ENCODE data around the gene VWA5B1. TPM values are rescaled to one million over a fixed set of nuclear protein-coding genes. Genes with fewer than 3 reads are reported as not detected.
A peak's percentile ranks its signal among the peaks of the same experiment; 100 is the strongest.

The VWA5B1 gene
- total RNA-seq, 3 donors from 2014 or later: 0.29 TPM; not detected in 2

GRCh38 chr1:20358761-20359263, 68.1 kb downstream of the VWA5B1 start:
- DNase-seq (ENCODE audit: low spot score in 2 of 2): no peak
- peak overlapping the region in 1 of 2 donors; percentile 14 for H3K27ac ChIP-seq
- H3K9me3 ChIP-seq: no peaks in the 10 kb centered on the region
- H3K4me1 ChIP-seq: peaks cover 0 to 11% of the 10 kb centered on the region in 2 donors
- no peak overlapping the region for H3K4me3 ChIP-seq
- no peaks in the 10 kb centered on the region for H3K36me3 ChIP-seq
- peaks cover 0 to 5% of the 10 kb centered on the region in 2 donors for H3K27me3 ChIP-seq
- intact Hi-C loops (cut with DNase I; ENCODE audit: low total_unique reads): no loop called here
- TF ChIP-seq CTCF (IDR thresholded peaks at IDR 0.05) (no peak), POLR2AphosphoS5 (IDR thresholded peaks at IDR 0.05) (no peak), POLR2A (IDR thresholded peaks at IDR 0.05) (no peak)

- peak in 1 of 2 donors; percentile 50 for DNase-seq (ENCODE audit: low spot score in 2 of 2)
- intact Hi-C loops (cut with DNase I; ENCODE audit: low total_unique reads): no loop called here
Measured at GRCh38 chr1:20359451-20360330, 69.0 kb downstream of the VWA5B1 start.

GRCh38 chr1:20361401-20361800, 70.7 kb downstream of the VWA5B1 start:
- H3K4me3 ChIP-seq: no peak overlapping the region
- H3K27me3 ChIP-seq: peaks cover 0 to 31% of the 10 kb centered on the region in 2 donors
- TF ChIP-seq POLR2AphosphoS5 (IDR thresholded peaks at IDR 0.05) (no peak), POLR2A (IDR thresholded peaks at IDR 0.05) (no peak), CTCF (IDR thresholded peaks at IDR 0.05) (no peak)
- no peak for DNase-seq (ENCODE audit: low spot score in 2 of 2)
- peaks cover 0 to 13% of the 10 kb centered on the region in 2 donors for H3K4me1 ChIP-seq
- no peak overlapping the region for H3K27ac ChIP-seq
- no peaks in the 10 kb centered on the region for H3K36me3 ChIP-seq
- intact Hi-C loops (cut with DNase I; ENCODE audit: low total_unique reads): no loop called here
- no peaks in the 10 kb centered on the region for H3K9me3 ChIP-seq

More at GRCh38 chr1:20359451-20360330, 69.0 kb downstream of the VWA5B1 start:
- Histone ChIP-seq H3K36me3 (no peaks in the 10 kb centered on the region), H3K27ac (peak overlapping the region in 1 of 2 donors; percentile 14), H3K27me3 (peaks cover 0 to 14% of the 10 kb centered on the region in 2 donors), H3K4me1 (peaks cover 0 to 11% of the 10 kb centered on the region in 2 donors), H3K4me3 (no peak overlapping the region), H3K9me3 (no peaks in the 10 kb centered on the region)
- TF ChIP-seq POLR2AphosphoS5 (IDR thresholded peaks at IDR 0.05) (no peak), POLR2A (IDR thresholded peaks at IDR 0.05) (no peak), CTCF (IDR thresholded peaks at IDR 0.05) (no peak)

- Histone ChIP-seq H3K27ac (no peak overlapping the region), H3K4me1 (peaks cover 0 to 14% of the 10 kb centered on the region in 2 donors), H3K36me3 (no peaks in the 10 kb centered on the region), H3K9me3 (no peaks in the 10 kb centered on the region), H3K27me3 (peaks cover 0 to 36% of the 10 kb centered on the region in 2 donors), H3K4me3 (no peak overlapping the region)
- intact Hi-C loops (cut with DNase I; ENCODE audit: low total_unique reads): no loop called here
- TF ChIP-seq POLR2A (IDR thresholded peaks at IDR 0.05): no peak
- TF ChIP-seq CTCF (IDR thresholded peaks at IDR 0.05): peak; percentile 51 to 82 (median 72)
- DNase-seq (ENCODE audit: low spot score in 2 of 2): peak in 1 of 2 donors; percentile 50
Measured at GRCh38 chr1:20361805-20362381, 71.2 kb downstream of the VWA5B1 start.

- H3K27ac ChIP-seq: no peak overlapping the region
Measured at GRCh38 chr1:20362856-20363255, 72.2 kb downstream of the VWA5B1 start.

More at GRCh38 chr1:20362856-20363255, 72.2 kb downstream of the VWA5B1 start:
- Histone ChIP-seq H3K4me1 (peaks cover 0 to 20% of the 10 kb centered on the region in 2 donors), H3K27me3 (peaks cover 0 to 44% of the 10 kb centered on the region in 2 donors), H3K9me3 (no peaks in the 10 kb centered on the region), H3K4me3 (no peak overlapping the region), H3K36me3 (no peaks in the 10 kb centered on the region)
- TF ChIP-seq POLR2AphosphoS5 (IDR thresholded peaks at IDR 0.05): no peak
- no peak for DNase-seq (ENCODE audit: low spot score in 2 of 2)
- intact Hi-C loops (cut with DNase I; ENCODE audit: low total_unique reads): no loop called here

All from breast epithelium (tissue), 4 donors.